Activated CD8-positive, alpha-beta memory T cell treated with anti-CD3 and anti-CD28 coated beads, Interleukin-2, amount 50 U/mL, for 48 hours (primary cell): Measurements from ENCODE around the gene TARDBP.
A peak's percentile ranks its signal among the peaks of the same experiment; 100 is the strongest.

Source experiments
- DNase-seq: peaks from one replicate; pipeline ENCODE4 v3.0.0-alpha.2; 2020

Gene TARDBP

GRCh38 chr1:11061652-11062365 is 49.4 kb downstream of the TARDBP start:
- peak; percentile 52 for DNase-seq

GRCh38 chr1:11062965-11063401 is 50.5 kb downstream of the TARDBP start:
- DNase-seq, result peak; percentile 58

GRCh38 chr1:11063937-11064537 is 51.6 kb downstream of the TARDBP start:
- DNase-seq, result peak; percentile 61

- peak; percentile 32 for DNase-seq
Observed at GRCh38 chr1:11064942-11065341, 52.5 kb downstream of the TARDBP start.

- peak; percentile 25 for DNase-seq
Observed at GRCh38 chr1:11065796-11066195, 53.3 kb downstream of the TARDBP start.

- DNase-seq, result peak; percentile 46
Observed at GRCh38 chr1:11067716-11068599, 55.5 kb downstream of the TARDBP start.

- peak; percentile 42 for DNase-seq
Observed at GRCh38 chr1:11068600-11069473, 56.4 kb downstream of the TARDBP start.

GRCh38 chr1:11070876-11071275 is 58.4 kb downstream of the TARDBP start:
- peak; percentile 28 for DNase-seq

- no peak for DNase-seq
Observed at GRCh38 chr1:11071463-11072215, 59.2 kb downstream of the TARDBP start.

GRCh38 chr1:11072216-11072917 is 59.9 kb downstream of the TARDBP start:
- no peak for DNase-seq

- peak; percentile 42 for DNase-seq
Observed at GRCh38 chr1:11073398-11073797, 60.9 kb downstream of the TARDBP start.
